Osteocyte (in vitro differentiated cells): Measurements from ENCODE around the gene SLC9B1. TPM values are rescaled to one million over a fixed set of nuclear protein-coding genes. Genes with fewer than 3 reads are reported as not detected.

Experiments used
- DNase-seq: peaks from one replicate; pipeline ENCODE4 v3.0.0; 2021; ENCODE audit warnings: mixed read lengths; ENCODE audit not compliant: unreplicated experiment; ENCODE audit errors: extremely low spot score
- H3K27ac Mint-ChIP-seq: one replicate; pipeline ENCODE4 v1.8.0; 2021; ENCODE audit warnings: mild to moderate bottlenecking, mixed read lengths; ENCODE audit not compliant: unreplicated experiment
- H3K27me3 Mint-ChIP-seq: one replicate; pipeline ENCODE4 v1.8.0; 2021; ENCODE audit warnings: mixed read lengths; ENCODE audit not compliant: unreplicated experiment
- H3K36me3 Mint-ChIP-seq: one replicate; pipeline ENCODE4 v1.8.0; 2021; ENCODE audit warnings: mixed read lengths; ENCODE audit not compliant: unreplicated experiment
- H3K4me1 Mint-ChIP-seq: one replicate; pipeline ENCODE4 v1.8.0; 2021; ENCODE audit warnings: mixed read lengths; ENCODE audit not compliant: unreplicated experiment
- H3K4me3 Mint-ChIP-seq: one replicate; pipeline ENCODE4 v1.8.0; 2021; ENCODE audit warnings: mild to moderate bottlenecking, moderate library complexity, mixed read lengths; ENCODE audit not compliant: unreplicated experiment
- H3K9me3 Mint-ChIP-seq: one replicate; pipeline ENCODE4 v1.8.0; 2021; ENCODE audit warnings: mixed read lengths; ENCODE audit not compliant: unreplicated experiment
- total RNA-seq: library from RNA; stranded (reverse); gene quantifications from 2 replicates; pipeline ENCODE4 v1.2.1, GENCODE V29; 2021
- TF ChIP-seq, protein P1 (sequence below): fragments of 200-600 bp; sonication (generic); IDR thresholded peaks from 2 replicates; pipeline ENCODE4 v1.5.0; 2021; ENCODE audit warnings: antibody characterized with exemption, mild to moderate bottlenecking, moderate library complexity

Gene SLC9B1
- total RNA-seq, 1 donor from 2014 or later, result 1.8 TPM

DNA sequence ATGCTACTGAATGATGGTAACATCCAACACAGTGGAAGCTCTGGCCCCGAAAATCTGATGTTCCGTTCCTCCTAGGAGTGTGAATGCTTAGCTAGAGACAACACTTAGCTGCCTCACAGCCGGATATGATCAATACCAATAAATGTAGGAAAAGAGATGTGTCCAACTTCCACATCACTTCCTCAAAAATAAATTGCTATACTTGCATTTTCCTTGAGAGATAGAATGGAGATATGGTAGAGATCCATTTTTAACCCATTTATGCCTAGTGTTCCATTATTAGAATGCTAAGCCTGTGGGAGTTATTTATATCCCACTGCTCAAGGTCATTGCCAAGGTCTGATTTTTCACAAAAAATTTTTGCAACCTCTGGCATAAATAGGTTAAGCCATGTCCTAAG, 5.5 kb upstream of the SLC9B1 start:
- Mint-ChIP-seq H3K36me3 (peaks cover 4% of the 10 kb centered on the region), H3K4me3 (no peak overlapping the region), H3K27me3 (no peaks in the 10 kb centered on the region), H3K9me3 (no peaks in the 10 kb centered on the region), H3K4me1 (peaks cover under 1% of the 10 kb centered on the region), H3K27ac (no peak overlapping the region)
- no peak for DNase-seq
- TF ChIP-seq, protein P1, sequence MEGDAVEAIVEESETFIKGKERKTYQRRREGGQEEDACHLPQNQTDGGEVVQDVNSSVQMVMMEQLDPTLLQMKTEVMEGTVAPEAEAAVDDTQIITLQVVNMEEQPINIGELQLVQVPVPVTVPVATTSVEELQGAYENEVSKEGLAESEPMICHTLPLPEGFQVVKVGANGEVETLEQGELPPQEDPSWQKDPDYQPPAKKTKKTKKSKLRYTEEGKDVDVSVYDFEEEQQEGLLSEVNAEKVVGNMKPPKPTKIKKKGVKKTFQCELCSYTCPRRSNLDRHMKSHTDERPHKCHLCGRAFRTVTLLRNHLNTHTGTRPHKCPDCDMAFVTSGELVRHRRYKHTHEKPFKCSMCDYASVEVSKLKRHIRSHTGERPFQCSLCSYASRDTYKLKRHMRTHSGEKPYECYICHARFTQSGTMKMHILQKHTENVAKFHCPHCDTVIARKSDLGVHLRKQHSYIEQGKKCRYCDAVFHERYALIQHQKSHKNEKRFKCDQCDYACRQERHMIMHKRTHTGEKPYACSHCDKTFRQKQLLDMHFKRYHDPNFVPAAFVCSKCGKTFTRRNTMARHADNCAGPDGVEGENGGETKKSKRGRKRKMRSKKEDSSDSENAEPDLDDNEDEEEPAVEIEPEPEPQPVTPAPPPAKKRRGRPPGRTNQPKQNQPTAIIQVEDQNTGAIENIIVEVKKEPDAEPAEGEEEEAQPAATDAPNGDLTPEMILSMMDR, result no peak

GRCh38 chr4:103021120-103021519, 1.6 kb upstream of the SLC9B1 start:
- DNase-seq, result no peak
- peaks cover 4% of the 10 kb centered on the region for H3K4me1 Mint-ChIP-seq
- H3K27me3 Mint-ChIP-seq, result no peaks in the 10 kb centered on the region
- no peaks in the 10 kb centered on the region for H3K9me3 Mint-ChIP-seq
- H3K27ac Mint-ChIP-seq, result no peak overlapping the region
- no peak overlapping the region for H3K4me3 Mint-ChIP-seq
- TF ChIP-seq, protein P1, result no peak
- peaks cover 4% of the 10 kb centered on the region for H3K36me3 Mint-ChIP-seq

DNA sequence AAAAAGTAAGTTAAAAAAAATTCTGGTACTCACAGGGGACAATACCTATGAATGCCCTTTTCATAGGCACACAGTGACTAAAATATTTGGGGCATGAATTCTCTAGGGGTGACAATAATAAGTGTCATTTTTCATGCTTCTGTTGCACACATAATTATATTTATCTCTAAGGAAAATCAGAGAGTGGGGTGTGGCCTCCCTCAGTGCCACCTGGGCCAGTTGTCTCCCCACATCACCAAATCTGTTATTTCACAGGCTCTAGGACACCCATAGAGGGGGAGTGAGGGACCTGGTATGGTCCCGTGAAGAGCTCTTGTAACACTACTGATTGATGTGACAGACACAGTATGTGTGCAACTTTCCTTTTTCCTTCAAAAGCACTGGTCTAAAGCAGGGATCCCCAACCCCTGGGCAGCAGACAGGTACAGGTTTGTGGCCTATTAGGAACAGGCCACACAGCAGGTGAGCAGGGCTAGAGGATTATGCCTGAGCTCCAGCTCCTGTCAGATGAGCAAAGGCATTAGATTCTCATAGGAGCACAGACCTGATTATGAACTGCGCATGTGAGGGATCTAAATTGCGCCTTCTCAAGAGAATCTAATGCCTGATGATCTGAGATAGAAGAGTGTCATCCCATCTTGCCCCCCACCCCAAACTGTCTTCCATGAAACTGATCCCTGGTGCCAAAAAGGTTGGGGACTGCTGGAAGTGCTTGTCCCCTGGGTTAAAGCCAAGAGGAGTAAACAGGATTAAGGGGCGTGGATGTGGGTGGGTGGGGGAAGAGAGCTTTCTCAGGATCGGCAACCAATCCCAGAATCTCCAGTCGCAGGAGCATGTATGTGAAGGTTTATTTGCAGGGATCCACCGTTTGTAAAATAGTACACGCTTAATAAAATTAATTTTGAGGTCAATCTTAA, 856 bp downstream of the SLC9B1 start:
- Mint-ChIP-seq H3K4me1 (peaks cover 4% of the 10 kb centered on the region), H3K27ac (peak overlapping the region; percentile 86), H3K4me3 (peak overlapping the region; percentile 76), H3K36me3 (no peaks in the 10 kb centered on the region), H3K9me3 (no peaks in the 10 kb centered on the region), H3K27me3 (no peaks in the 10 kb centered on the region)
- TF ChIP-seq, protein P1, result no peak
- no peak for DNase-seq

DNA sequence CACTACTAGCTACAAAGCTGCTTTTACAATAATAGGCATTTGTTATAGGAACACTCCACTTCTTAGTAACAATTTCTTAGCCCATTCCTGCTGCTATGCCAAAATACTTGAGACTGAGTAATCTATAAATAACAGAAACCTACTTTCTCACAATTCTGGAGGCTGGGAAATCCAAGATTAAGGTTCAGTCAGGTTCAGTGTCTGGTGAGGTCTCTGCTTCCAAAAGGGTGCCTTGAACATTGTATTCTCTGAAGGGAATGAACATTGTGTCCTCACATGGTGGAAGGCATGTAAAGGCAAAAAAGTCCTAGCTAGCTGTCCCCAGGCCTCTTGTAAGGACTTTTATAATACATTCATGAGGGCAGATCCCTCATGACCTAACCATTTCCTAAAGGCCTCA, 7.0 kb downstream of the SLC9B1 start:
- TF ChIP-seq, protein P1, result no peak
- Mint-ChIP-seq H3K9me3 (no peaks in the 10 kb centered on the region), H3K4me3 (no peak overlapping the region), H3K36me3 (no peaks in the 10 kb centered on the region), H3K27me3 (peaks cover 3% of the 10 kb centered on the region), H3K27ac (no peak overlapping the region), H3K4me1 (no peaks in the 10 kb centered on the region)
- no peak for DNase-seq

DNA sequence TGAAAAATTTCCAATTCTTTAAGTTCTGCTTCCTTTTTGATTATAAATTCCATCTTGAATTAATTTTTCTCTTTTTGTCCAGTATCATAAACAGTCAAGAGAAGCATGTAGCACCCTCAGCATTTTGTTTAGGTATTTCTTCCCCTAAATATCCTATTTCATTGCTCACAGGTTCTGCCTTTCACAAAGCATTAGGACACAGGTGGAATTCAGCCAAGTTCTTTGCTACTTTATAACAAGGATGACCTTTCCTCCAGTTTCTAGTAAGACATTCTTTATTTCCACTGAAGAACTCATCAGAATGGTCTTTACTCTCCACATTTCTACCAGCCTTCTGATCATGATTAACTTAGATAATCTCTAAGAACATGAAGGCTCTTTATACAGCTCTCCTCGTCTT, 7.4 kb downstream of the SLC9B1 start:
- Mint-ChIP-seq H3K27me3 (peaks cover 4% of the 10 kb centered on the region), H3K4me3 (no peak overlapping the region), H3K36me3 (no peaks in the 10 kb centered on the region), H3K4me1 (no peaks in the 10 kb centered on the region), H3K9me3 (no peaks in the 10 kb centered on the region), H3K27ac (no peak overlapping the region)
- no peak for DNase-seq
- TF ChIP-seq, protein P1, result no peak
